Measurements from ENCODE around the gene LIMD2.

GRCh38 chr17:63686138-63686685, 13.7 kb downstream of the LIMD2 start:
- TF ChIP-seq CTCF (IDR thresholded peaks at IDR 0.05; ENCODE audit: insufficient read depth, low read length): no peak
- TF ChIP-seq GABPA (IDR thresholded peaks at IDR 0.05; ENCODE audit: low read depth): no peak

Data from HL-60 (cell line).